PC-3 (cell line): ENCODE data around the gene STXBP4. TPM values are rescaled to one million over a fixed set of nuclear protein-coding genes. Genes with fewer than 3 reads are reported as not detected.

Experiments used
- ATAC-seq: fragments of 200-7000 bp; cut with Tn5 transposase; 2 replicates; pipeline ENCODE4 v1.9.1; 2020; ENCODE audit warnings: mild to moderate bottlenecking, moderate library complexity
- BruUV-seq: library from RNA; stranded (reverse); fragments of 400-500 nt; replicated peaks from 2 replicates; lab custom pipeline; 2021; lab: Mats Ljungman, UMichigan
- CTCF ChIA-PET: fragments of 300-600 bp; sonication (Branson Sonifier 250); formaldehyde crosslinking; loops from one replicate; lab custom pipeline; 2022; ENCODE audit warnings: antibody characterized with exemption; lab: Charles Lee
- POLR2A ChIA-PET: fragments of 300-600 bp; sonication (Branson Sonifier 250); formaldehyde crosslinking; loops from one replicate; lab custom pipeline; 2022; ENCODE audit warnings: antibody characterized with exemption; ENCODE audit not compliant: unreplicated experiment; lab: Charles Lee
- DNase-seq: peaks from one replicate; pipeline ENCODE4 v3.0.0-alpha.2; 2015
- H2AFZ ChIP-seq: fragments of 300-600 bp; sonication (generic); 2 replicates; pipeline ENCODE4 v1.6.0; 2016; ENCODE audit warnings: antibody characterized with exemption, low read length
- H3F3A ChIP-seq: fragments of 300-600 bp; sonication (generic); one replicate; pipeline ENCODE4 v1.6.0; 2017; ENCODE audit warnings: antibody characterized with exemption, low read length, control low read depth, mild to moderate bottlenecking; ENCODE audit not compliant: unreplicated experiment
- H3K27ac ChIP-seq: fragments of 300-600 bp; sonication (generic); 2 replicates; pipeline ENCODE4 v1.5.1; 2016; ENCODE audit warnings: mild to moderate bottlenecking, low read length
- H3K27me3 ChIP-seq: fragments of 300-600 bp; sonication (generic); 2 replicates; pipeline ENCODE4 v1.6.1; 2016; ENCODE audit warnings: low read length, mixed read lengths
- H3K36me3 ChIP-seq: fragments of 300-600 bp; sonication (generic); 2 replicates; pipeline ENCODE4 v1.6.1; 2016; ENCODE audit warnings: low read depth, mixed run types, low read length, mixed read lengths
- H3K4me1 ChIP-seq: fragments of 300-600 bp; sonication (generic); 2 replicates; pipeline ENCODE4 v1.5.1; 2016; ENCODE audit warnings: low read length; ENCODE audit not compliant: insufficient read depth
- H3K4me2 ChIP-seq: fragments of 300-600 bp; sonication (generic); 2 replicates; pipeline ENCODE4 v1.6.0; 2016; ENCODE audit warnings: low read length
- H3K4me3 ChIP-seq: fragments of 300-600 bp; sonication (generic); 2 replicates; pipeline ENCODE4 v1.5.1; 2016; ENCODE audit warnings: mild to moderate bottlenecking, low read length, mixed read lengths
- H3K79me2 ChIP-seq: fragments of 300-600 bp; sonication (generic); 2 replicates; pipeline ENCODE4 v1.6.1; 2017; ENCODE audit warnings: low read length, mixed read lengths
- H3K9ac ChIP-seq: fragments of 300-600 bp; sonication (generic); 2 replicates; pipeline ENCODE4 v1.6.0; 2016; ENCODE audit warnings: mild to moderate bottlenecking, low read length
- H3K9me2 ChIP-seq: fragments of 300-600 bp; sonication (generic); replicated peaks from 2 replicates; pipeline ENCODE4 v1.6.1; 2016; ENCODE audit warnings: mixed run types, low read length, mixed read lengths
- H3K9me3 ChIP-seq: fragments of 300-600 bp; sonication (generic); 2 replicates; pipeline ENCODE4 v1.6.1; 2016; ENCODE audit warnings: low read length, mixed read lengths
- H4K20me1 ChIP-seq: fragments of 300-600 bp; sonication (generic); 2 replicates; pipeline ENCODE4 v1.6.1; 2016; ENCODE audit warnings: low read length, mixed read lengths
- EZH2 ChIP-seq: fragments of 300-600 bp; sonication (generic); IDR thresholded peaks from one replicate; pipeline ENCODE4 v1.6.1; 2017; ENCODE audit warnings: antibody characterized with exemption, mild to moderate bottlenecking, low read length; ENCODE audit not compliant: unreplicated experiment
- EZH2phosphoT487 ChIP-seq: fragments of 300-600 bp; sonication (generic); IDR thresholded peaks from 2 replicates; pipeline ENCODE4 v1.6.1; 2018; ENCODE audit warnings: mild to moderate bottlenecking, antibody characterized with exemption, low read length, borderline replicate concordance
- intact Hi-C: fragments of 100-400 bp; cut with micrococcal nuclease; formaldehyde crosslinking; loops from 2 replicates; pipeline ENCODE4 v1.9.0; 2023
- total RNA-seq: library from RNA; depleted of rRNA; stranded (reverse); fragments of >200 nt; gene quantifications from 2 replicates; pipeline ENCODE4 v1.2.3, GENCODE V29; 2014
- TF ChIP-seq, protein P1 (sequence below): fragments of 300-600 bp; sonication (generic); conservative IDR thresholded peaks from 2 replicates; pipeline ENCODE4 v1.5.1; 2017; ENCODE audit warnings: antibody characterized with exemption, low read depth, mild to moderate bottlenecking, low read length

The STXBP4 gene
- total RNA-seq, 1 experiment from 2014 or later: 6.2 TPM

DNA sequence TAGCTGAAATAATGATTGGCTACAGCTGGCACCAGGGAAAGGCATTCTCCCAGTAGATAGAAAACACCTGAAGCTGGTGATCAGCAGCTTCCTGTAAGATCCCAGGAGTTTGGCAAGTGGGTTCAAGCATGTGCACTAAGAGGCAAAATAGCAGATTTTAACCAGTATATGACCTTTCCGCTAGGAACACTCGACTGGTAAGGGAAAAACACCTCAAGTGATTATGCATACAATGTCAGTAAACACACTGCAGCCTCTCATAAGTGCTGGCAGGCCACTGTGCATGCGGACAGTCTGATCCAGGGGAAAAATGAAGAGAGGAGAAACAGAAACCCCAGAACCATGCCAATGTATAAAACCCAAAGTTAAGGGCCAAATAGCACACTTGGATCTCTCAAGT lies 247.1 kb downstream of the STXBP4 start:
- H3K4me1 ChIP-seq: no peaks in the 10 kb centered on the region
- CTCF ChIA-PET: no interaction called here
- no peaks in the 10 kb centered on the region for H3K9me3 ChIP-seq
- H3K9ac ChIP-seq: no peak overlapping the region
- no peak for TF ChIP-seq EZH2phosphoT487
- TF ChIP-seq, protein P1, sequence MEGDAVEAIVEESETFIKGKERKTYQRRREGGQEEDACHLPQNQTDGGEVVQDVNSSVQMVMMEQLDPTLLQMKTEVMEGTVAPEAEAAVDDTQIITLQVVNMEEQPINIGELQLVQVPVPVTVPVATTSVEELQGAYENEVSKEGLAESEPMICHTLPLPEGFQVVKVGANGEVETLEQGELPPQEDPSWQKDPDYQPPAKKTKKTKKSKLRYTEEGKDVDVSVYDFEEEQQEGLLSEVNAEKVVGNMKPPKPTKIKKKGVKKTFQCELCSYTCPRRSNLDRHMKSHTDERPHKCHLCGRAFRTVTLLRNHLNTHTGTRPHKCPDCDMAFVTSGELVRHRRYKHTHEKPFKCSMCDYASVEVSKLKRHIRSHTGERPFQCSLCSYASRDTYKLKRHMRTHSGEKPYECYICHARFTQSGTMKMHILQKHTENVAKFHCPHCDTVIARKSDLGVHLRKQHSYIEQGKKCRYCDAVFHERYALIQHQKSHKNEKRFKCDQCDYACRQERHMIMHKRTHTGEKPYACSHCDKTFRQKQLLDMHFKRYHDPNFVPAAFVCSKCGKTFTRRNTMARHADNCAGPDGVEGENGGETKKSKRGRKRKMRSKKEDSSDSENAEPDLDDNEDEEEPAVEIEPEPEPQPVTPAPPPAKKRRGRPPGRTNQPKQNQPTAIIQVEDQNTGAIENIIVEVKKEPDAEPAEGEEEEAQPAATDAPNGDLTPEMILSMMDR: no peak
- no peak for TF ChIP-seq EZH2
- no TSS peak for BruUV-seq
- H2AFZ ChIP-seq: no peak overlapping the region
- no peak overlapping the region for H3K27ac ChIP-seq
- POLR2A ChIA-PET: no interaction called here
- no peaks in the 10 kb centered on the region; the same call in 1 of the 2 replicates for H3K27me3 ChIP-seq
- H3K36me3 ChIP-seq: no peaks in the 10 kb centered on the region
- ATAC-seq (no peak), DNase-seq (no peak)
- intact Hi-C loops: no loop called here
- no peaks in the 10 kb centered on the region for H3K79me2 ChIP-seq
- H3K4me3 ChIP-seq: no peak overlapping the region
- no peaks in the 10 kb centered on the region for H4K20me1 ChIP-seq
- no peak overlapping the region for H3K4me2 ChIP-seq
- H3K9me2 ChIP-seq: no peaks in the 10 kb centered on the region
- H3F3A ChIP-seq: no peaks in the 10 kb centered on the region

DNA sequence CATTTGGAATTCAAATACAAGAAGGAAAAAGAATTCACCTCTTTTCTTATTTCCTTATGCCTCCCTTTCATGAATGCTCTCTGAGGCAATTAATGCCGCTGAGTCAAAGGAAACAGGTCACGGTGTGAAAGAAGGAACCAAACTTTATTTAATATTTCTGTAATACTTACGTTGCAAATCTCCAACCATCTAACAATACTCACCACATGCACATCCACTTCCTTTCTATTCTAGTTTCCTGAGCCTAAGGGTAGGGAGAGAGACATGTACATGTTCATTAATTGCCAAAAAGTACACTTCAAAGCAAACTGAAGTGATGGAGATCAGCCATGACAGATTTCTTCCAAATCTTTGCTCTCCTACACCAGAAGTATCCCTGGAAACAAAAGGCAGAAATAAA lies 248.3 kb downstream of the STXBP4 start:
- ATAC-seq: no peak

DNA sequence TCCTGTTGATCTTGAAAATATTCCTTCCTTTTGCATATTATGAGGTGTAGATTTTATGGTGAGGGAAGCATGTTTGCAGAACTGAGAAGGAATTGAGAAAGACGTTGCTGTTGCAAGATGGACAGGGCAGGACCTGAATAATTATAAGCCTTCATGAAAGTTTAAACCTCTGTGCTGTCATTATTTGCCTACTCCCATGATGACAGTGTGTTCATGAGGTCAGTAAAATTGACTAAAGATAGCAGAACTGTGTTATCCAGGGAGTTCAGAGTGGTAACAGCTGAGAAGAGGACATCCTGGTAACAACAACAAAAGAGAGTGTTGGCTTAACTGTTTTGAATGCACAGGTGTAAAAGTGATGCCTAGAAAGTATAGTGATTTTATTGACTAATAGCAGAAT lies 250.9 kb downstream of the STXBP4 start:
- no peaks in the 10 kb centered on the region for H3K4me1 ChIP-seq
- H3K27ac ChIP-seq: no peak overlapping the region
- no peak overlapping the region for H2AFZ ChIP-seq
- H3K4me3 ChIP-seq: no peak overlapping the region
- no peak overlapping the region for H3K4me2 ChIP-seq
- H4K20me1 ChIP-seq: no peaks in the 10 kb centered on the region
- no peaks in the 10 kb centered on the region for H3K36me3 ChIP-seq
- ChIA-PET POLR2A (no interaction called here), CTCF (no interaction called here)
- DNase-seq (no peak), ATAC-seq (no peak)
- no peaks in the 10 kb centered on the region for H3K9me2 ChIP-seq
- no TSS peak for BruUV-seq
- TF ChIP-seq, protein P1: no peak
- TF ChIP-seq EZH2 (no peak), EZH2phosphoT487 (no peak)
- no peak overlapping the region for H3K9ac ChIP-seq
- no peaks in the 10 kb centered on the region for H3K79me2 ChIP-seq
- peaks cover 9% of the 10 kb centered on the region for H3K27me3 ChIP-seq
- no peaks in the 10 kb centered on the region for H3K9me3 ChIP-seq
- H3F3A ChIP-seq: no peaks in the 10 kb centered on the region
- intact Hi-C loops: no loop called here

More for the DNA sequence above, 248.3 kb downstream of the STXBP4 start:
- Histone ChIP-seq H3K9me3 (no peaks in the 10 kb centered on the region), H3K9me2 (no peaks in the 10 kb centered on the region), H3K79me2 (no peaks in the 10 kb centered on the region), H3K4me1 (no peaks in the 10 kb centered on the region), H3K27me3 (no peaks in the 10 kb centered on the region; the same call in 1 of the 2 replicates), H3K36me3 (no peaks in the 10 kb centered on the region), H3K4me3 (no peak overlapping the region), H2AFZ (no peak overlapping the region), H3F3A (no peaks in the 10 kb centered on the region), H3K4me2 (no peak overlapping the region), H3K9ac (no peak overlapping the region), H3K27ac (no peak overlapping the region), H4K20me1 (no peaks in the 10 kb centered on the region)
- intact Hi-C loops: no loop called here
- ChIA-PET POLR2A (no interaction called here), CTCF (no interaction called here)
- DNase-seq: no peak
- no peak for TF ChIP-seq EZH2
- no peak for TF ChIP-seq EZH2phosphoT487
- no TSS peak for BruUV-seq
